ENCODE results near the gene MS4A12.
A peak's percentile ranks its signal among the peaks of the same experiment; 100 is the strongest.
"Not testable (repeated sequence)": the region's sequence is repeated elsewhere in the genome, so short reads cannot be mapped to it uniquely, and the experiment has no call there.

MS4A12 gene

GRCh38 chr11:60492488-60493009 is at the start of gene MS4A12:
Gene MS4A12 (plus strand): TSS chr11:60492778. CDS start chr11:60497319, 4,541 bp downstream.
- DNase-seq (ENCODE audit: low spot score), result no peak

GRCh38 chr11:60447070-60447469 is 45.5 kb upstream of the MS4A12 start:
- no peak for DNase-seq (ENCODE audit: low spot score)

GRCh38 chr11:60447846-60448245 is 44.7 kb upstream of the MS4A12 start:
- DNase-seq (ENCODE audit: low spot score), result no peak

GRCh38 chr11:60451185-60451584 is 41.4 kb upstream of the MS4A12 start:
- not testable (repeated sequence) for DNase-seq (ENCODE audit: low spot score)

GRCh38 chr11:60454212-60454611 is 38.4 kb upstream of the MS4A12 start:
- no peak for DNase-seq (ENCODE audit: low spot score)

- DNase-seq (ENCODE audit: low spot score), result no peak
Measured at GRCh38 chr11:60455531-60456042, 37.0 kb upstream of the MS4A12 start, which contains the start of gene MS4A1. Gene MS4A1 (plus strand): TSS chr11:60455847. CDS start chr11:60462375, 6,528 bp downstream.

GRCh38 chr11:60457576-60457975 is 35.0 kb upstream of the MS4A12 start:
- DNase-seq (ENCODE audit: low spot score), result no peak

GRCh38 chr11:60459345-60459744 is 33.2 kb upstream of the MS4A12 start:
- DNase-seq (ENCODE audit: low spot score), result no peak

GRCh38 chr11:60468829-60469228 is 23.7 kb upstream of the MS4A12 start:
- no peak for DNase-seq (ENCODE audit: low spot score)

GRCh38 chr11:60469723-60470122 is 22.9 kb upstream of the MS4A12 start:
- DNase-seq (ENCODE audit: low spot score), result no peak

- DNase-seq (ENCODE audit: low spot score), result no peak
Measured at GRCh38 chr11:60477035-60477445, 15.5 kb upstream of the MS4A12 start.

- DNase-seq (ENCODE audit: low spot score), result no peak
Measured at GRCh38 chr11:60482361-60482760, 10.2 kb upstream of the MS4A12 start.

GRCh38 chr11:60485987-60486386 is 6.6 kb upstream of the MS4A12 start:
- DNase-seq (ENCODE audit: low spot score), result peak; percentile 8

- no peak for DNase-seq (ENCODE audit: low spot score)
Measured at GRCh38 chr11:60493454-60493853, 876 bp downstream of the MS4A12 start.

- no peak for DNase-seq (ENCODE audit: low spot score)
Measured at GRCh38 chr11:60498399-60498798, 5.8 kb downstream of the MS4A12 start.

- DNase-seq (ENCODE audit: low spot score), result peak; percentile 4
Measured at GRCh38 chr11:60498853-60499252, 6.3 kb downstream of the MS4A12 start.

- peak; percentile 19 for DNase-seq (ENCODE audit: low spot score)
Measured at GRCh38 chr11:60500276-60500910, 7.8 kb downstream of the MS4A12 start.

- DNase-seq (ENCODE audit: low spot score), result no peak
Measured at GRCh38 chr11:60502221-60502775, 9.7 kb downstream of the MS4A12 start.

GRCh38 chr11:60504219-60504905 is 11.8 kb downstream of the MS4A12 start:
- DNase-seq (ENCODE audit: low spot score), result no peak

- not testable (repeated sequence) for DNase-seq (ENCODE audit: low spot score)
Measured at GRCh38 chr11:60509609-60510008, 17.0 kb downstream of the MS4A12 start.

GRCh38 chr11:60510209-60510608 is 17.6 kb downstream of the MS4A12 start:
- DNase-seq (ENCODE audit: low spot score), result not testable (repeated sequence)

- DNase-seq (ENCODE audit: low spot score), result no peak
Measured at GRCh38 chr11:60511393-60511792, 18.8 kb downstream of the MS4A12 start.
